HFFc6 (cell line): ENCODE measurements around the gene PON3. TPM values are rescaled to one million over a fixed set of nuclear protein-coding genes. Genes with fewer than 3 reads are reported as not detected.
"Not testable (repeated sequence)": the region's sequence is repeated elsewhere in the genome, so short reads cannot be mapped to it uniquely, and the experiment has no call there.

Source experiments
- DNase-seq: peaks from one replicate; pipeline ENCODE4 v3.0.0-alpha.2; 2018
- H3K27ac Mint-ChIP-seq: 2 replicates; pipeline ENCODE4 v1.8.0; 2020; ENCODE audit warnings: mild to moderate bottlenecking, mixed read lengths
- H3K27me3 Mint-ChIP-seq: 2 replicates; pipeline ENCODE4 v1.8.0; 2021; ENCODE audit warnings: mild to moderate bottlenecking, moderate library complexity, mixed read lengths; ENCODE audit not compliant: insufficient read depth
- H3K36me3 Mint-ChIP-seq: 2 replicates; pipeline ENCODE4 v1.8.0; 2021; ENCODE audit warnings: low read depth, mixed read lengths
- H3K4me1 Mint-ChIP-seq: 2 replicates; pipeline ENCODE4 v1.8.0; 2020; ENCODE audit warnings: low read depth, mixed read lengths
- H3K4me3 Mint-ChIP-seq: 2 replicates; pipeline ENCODE4 v1.8.0; 2020; ENCODE audit warnings: mild to moderate bottlenecking, moderate library complexity, mixed read lengths
- H3K9me3 Mint-ChIP-seq: 2 replicates; pipeline ENCODE4 v1.8.0; 2020; ENCODE audit warnings: mild to moderate bottlenecking, mixed read lengths
- CTCF ChIP-seq: fragments of 200-600 bp; sonication (generic); IDR thresholded peaks from 2 replicates; pipeline ENCODE4 v1.5.0; 2021; ENCODE audit warnings: antibody characterized with exemption, mild to moderate bottlenecking
- total RNA-seq, 6 experiments: library from RNA; stranded (reverse); fragmentation: NEBNext Ultra II Directional; extraction: Animal tissue kit (Norgen Biotek cat#: 25700); gene quantifications; 2 replicates in 1 of 6; 3 replicates in 5 of 6; pipeline ENCODE4 v1.2.3, GENCODE V29; 2021

The PON3 gene
- total RNA-seq, 6 experiments from 2014 or later: not detected

DNA sequence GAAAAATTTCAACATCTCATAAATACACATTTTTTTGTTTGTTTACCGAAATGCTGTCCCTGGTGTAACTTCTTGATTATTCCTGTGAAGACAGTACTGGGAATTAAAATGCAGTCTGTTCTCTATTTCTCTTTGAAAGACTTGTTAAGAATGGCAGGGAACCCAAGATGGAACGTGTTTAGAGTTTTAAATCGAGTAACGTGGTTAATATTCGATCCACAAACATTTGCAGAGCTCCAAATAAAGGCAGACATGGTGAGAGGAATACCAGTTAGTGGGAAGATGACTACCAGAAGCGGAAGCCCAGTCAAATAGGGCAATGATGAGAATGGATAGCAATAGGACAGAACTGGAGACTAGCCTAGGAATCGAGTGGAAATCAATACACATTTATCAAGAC is 6.7 kb downstream of the PON3 start:
- Mint-ChIP-seq H3K27me3 (no peaks in the 10 kb centered on the region), H3K4me1 (no peaks in the 10 kb centered on the region), H3K27ac (no peak overlapping the region), H3K9me3 (peaks cover 6% of the 10 kb centered on the region; the same call in 1 of the 2 replicates), H3K4me3 (no peak overlapping the region), H3K36me3 (no peaks in the 10 kb centered on the region)
- no peak for DNase-seq
- no peak for TF ChIP-seq CTCF

DNA sequence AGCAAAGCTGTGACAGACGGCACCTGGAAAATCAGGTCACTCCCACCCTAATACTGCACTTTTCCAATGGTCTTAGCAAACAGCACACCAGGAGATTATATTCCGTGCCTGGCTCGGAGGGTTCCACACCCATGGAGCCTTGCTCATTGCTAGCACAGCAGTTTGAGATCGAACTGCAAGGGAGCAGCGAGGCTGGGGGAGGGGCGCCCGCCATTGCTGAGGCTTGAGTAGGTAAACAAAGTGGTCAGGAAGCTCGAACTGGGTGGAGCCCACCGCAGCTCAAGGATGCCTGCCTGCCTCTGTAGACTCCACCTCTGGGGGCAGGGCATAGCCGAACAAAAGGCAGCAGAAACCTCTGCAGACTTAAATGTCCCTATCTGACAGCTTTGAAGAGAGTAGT is 16.7 kb downstream of the PON3 start:
- H3K4me1 Mint-ChIP-seq, H3K36me3 Mint-ChIP-seq, DNase-seq, H3K4me3 Mint-ChIP-seq, H3K27me3 Mint-ChIP-seq, H3K27ac Mint-ChIP-seq: not testable (repeated sequence)
- H3K9me3 Mint-ChIP-seq: peaks cover 12% of the 10 kb centered on the region

GRCh38 chr7:95376632-95377400 is 19.4 kb downstream of the PON3 start:
- Mint-ChIP-seq H3K9me3 (peaks cover 12% of the 10 kb centered on the region), H3K4me1 (no peaks in the 10 kb centered on the region), H3K27ac (no peak overlapping the region), H3K27me3 (no peaks in the 10 kb centered on the region; the same call in 1 of the 2 replicates), H3K36me3 (no peaks in the 10 kb centered on the region), H3K4me3 (no peak overlapping the region)
- TF ChIP-seq CTCF: no peak
- no peak for DNase-seq

GRCh38 chr7:95375591-95376257 is 20.5 kb downstream of the PON3 start:
- no peak for TF ChIP-seq CTCF
- no peaks in the 10 kb centered on the region for H3K36me3 Mint-ChIP-seq
- peaks cover 12% of the 10 kb centered on the region for H3K9me3 Mint-ChIP-seq
- no peaks in the 10 kb centered on the region for H3K4me1 Mint-ChIP-seq
- no peaks in the 10 kb centered on the region; the same call in 1 of the 2 replicates for H3K27me3 Mint-ChIP-seq
- H3K4me3 Mint-ChIP-seq: no peak overlapping the region
- no peak for DNase-seq
- no peak overlapping the region for H3K27ac Mint-ChIP-seq

DNA sequence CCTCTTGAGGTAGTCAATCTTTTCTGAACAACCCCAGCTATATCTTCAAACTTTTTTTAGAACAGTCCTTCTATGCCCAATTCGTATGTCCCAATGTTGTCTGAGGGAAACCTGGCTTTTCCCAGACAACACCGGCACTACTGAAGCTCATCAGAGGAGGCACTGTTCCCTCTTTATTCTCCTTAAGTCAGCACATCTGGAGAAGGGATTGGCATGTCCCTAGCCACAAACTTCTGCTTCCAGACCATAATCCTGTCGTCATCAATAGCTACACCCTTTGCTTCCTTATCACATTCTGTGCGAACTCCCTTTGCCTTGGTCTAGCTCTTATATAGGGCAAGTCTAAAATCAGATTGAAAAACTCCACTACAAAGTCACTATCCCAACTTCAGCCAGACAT is 22.9 kb downstream of the PON3 start:
- DNase-seq: no peak
- no peaks in the 10 kb centered on the region; the same call in 1 of the 2 replicates for H3K9me3 Mint-ChIP-seq
- no peak overlapping the region for H3K27ac Mint-ChIP-seq
- TF ChIP-seq CTCF: 0 out of 2 replicates have a peak, but pooled peaks have one; percentile 8
- no peaks in the 10 kb centered on the region for H3K27me3 Mint-ChIP-seq
- no peaks in the 10 kb centered on the region for H3K36me3 Mint-ChIP-seq
- H3K4me3 Mint-ChIP-seq: no peak overlapping the region
- no peaks in the 10 kb centered on the region for H3K4me1 Mint-ChIP-seq

DNA sequence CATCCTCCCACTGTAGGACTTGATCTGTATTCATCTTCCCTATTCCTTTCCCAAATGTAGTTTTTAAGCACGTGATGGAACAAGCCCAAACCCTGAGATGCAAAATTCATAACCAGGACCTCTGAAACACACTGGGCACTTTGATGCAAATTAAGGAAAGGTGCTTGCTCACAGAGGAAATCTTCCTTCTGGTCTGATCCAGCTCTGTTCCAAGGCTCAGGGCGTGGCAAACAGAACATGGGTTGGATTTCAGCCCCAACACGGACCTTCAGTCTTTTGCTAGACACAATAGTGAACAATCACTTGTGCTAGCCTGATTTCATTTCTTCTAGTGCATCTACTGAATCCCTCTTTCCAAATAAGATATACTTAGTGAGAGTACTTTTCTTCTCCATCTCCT is 27.9 kb downstream of the PON3 start:
- Mint-ChIP-seq H3K36me3 (no peaks in the 10 kb centered on the region), H3K4me3 (no peak overlapping the region), H3K9me3 (no peaks in the 10 kb centered on the region; the same call in 1 of the 2 replicates), H3K27ac (no peak overlapping the region), H3K4me1 (no peaks in the 10 kb centered on the region), H3K27me3 (no peaks in the 10 kb centered on the region)
- DNase-seq: no peak
- no peak for TF ChIP-seq CTCF
